GM21717 (cell line): ENCODE data around the gene MUC7.
"Not testable (repeated sequence)": the region's sequence is repeated elsewhere in the genome, so short reads cannot be mapped to it uniquely, and the experiment has no call there.

Experiments
- ATAC-seq: cut with Tn5 transposase; IDR thresholded peaks from one replicate; pipeline ENCODE4 v1.9.1; 2021; ENCODE audit warnings: mild to moderate bottlenecking, moderate library complexity; ENCODE audit not compliant: unreplicated experiment

The MUC7 gene

DNA sequence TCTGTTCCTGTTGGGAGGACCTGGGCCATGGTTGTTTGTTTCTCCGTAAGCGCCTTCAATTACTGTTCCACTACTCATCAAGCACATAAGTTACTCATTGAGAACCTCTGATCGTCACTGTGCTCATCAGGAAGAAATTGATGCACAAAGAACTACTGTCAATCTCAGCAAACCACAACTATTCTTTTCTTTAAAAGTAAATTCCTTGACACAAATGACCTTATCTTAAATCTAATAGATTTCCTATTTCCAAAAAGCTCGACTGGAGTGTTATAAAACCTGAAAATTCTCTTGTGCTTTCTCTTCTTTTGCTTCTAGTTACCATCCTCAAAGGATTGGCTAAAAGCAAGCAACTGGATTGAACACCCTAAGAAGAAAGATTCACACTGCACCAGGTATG is at the start of gene MUC7:
Gene MUC7 (plus strand): TSS at position 301 of the 400 bp plus-strand sequence. CDS start 1,825 bp downstream, outside the sequence.
- ATAC-seq = no peak

DNA sequence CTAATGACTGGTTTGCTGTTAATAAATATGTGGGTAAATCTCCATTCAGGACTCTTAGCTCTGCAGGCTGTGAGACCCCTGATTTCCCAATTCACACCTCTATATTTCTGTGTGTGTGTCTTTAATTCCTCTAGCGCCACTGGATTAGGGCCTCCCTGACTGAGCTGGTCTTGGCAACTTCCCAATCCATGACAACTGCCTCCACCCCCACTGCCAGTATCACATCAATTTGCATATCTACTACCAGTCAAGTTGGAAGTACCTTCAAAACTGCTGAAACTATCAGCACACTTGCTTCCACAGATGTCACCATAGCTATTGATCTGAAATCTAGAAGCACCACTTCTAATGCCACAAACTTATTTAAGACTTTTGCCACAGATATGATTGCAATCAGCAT is 46.7 kb upstream of the MUC7 start:
- ATAC-seq = no peak

DNA sequence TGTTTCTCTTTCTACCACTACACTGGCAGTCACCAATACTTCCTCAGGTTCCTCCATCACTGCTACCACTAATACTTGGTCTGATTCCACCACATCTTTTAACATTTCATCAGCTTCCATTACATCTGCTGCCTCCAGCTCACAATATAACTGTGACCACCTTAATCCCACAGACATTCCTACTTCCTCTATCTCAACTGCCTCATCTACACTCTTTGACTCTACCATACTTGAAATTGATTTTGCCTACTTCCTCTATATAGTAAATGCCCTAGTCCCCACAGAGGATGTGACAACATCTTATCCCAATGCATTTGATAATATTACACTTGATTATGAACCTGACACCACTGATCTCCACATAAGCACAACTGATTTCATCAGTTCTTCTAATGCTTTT is 45.2 kb upstream of the MUC7 start:
- ATAC-seq = no peak

DNA sequence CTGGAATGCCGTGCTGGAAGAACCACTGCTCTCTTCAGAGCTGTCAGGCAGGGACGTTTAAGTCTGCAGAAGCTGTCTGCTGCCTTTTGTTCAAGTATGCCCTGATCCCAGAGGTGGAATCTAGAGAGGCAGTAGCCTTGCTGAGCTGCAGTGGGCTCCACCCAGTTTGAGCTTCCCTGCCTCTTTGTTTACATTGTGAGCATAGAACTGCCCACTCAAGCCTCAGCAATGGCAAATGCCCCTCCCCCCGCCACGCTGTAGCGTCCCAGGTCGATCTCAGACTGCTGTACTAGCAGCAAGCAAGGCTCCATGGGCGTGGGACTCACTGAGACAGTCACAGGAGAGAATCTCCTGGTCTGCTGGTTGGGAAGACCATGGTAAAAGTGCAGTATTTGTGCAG is 34.8 kb upstream of the MUC7 start:
- ATAC-seq = no peak

DNA sequence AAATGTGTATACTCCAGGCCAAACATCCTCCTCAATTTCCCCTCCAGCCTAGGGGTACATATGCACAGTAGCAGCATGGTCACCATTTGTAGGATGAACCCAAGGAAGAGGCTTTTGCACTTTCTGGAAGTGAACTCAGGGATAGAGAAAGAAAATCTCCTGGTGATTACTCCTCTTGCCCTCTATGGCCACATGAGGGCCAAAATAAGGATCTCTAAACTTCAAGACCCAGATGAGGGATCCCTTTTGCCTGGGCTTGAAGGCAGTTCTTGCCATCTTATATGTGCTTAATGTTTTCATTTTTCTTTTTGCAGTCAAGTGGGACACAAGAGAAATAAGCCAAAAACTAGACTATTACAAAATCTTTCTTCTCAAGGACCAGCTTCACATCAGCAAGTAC is 29.5 kb upstream of the MUC7 start:
- ATAC-seq = no peak

DNA sequence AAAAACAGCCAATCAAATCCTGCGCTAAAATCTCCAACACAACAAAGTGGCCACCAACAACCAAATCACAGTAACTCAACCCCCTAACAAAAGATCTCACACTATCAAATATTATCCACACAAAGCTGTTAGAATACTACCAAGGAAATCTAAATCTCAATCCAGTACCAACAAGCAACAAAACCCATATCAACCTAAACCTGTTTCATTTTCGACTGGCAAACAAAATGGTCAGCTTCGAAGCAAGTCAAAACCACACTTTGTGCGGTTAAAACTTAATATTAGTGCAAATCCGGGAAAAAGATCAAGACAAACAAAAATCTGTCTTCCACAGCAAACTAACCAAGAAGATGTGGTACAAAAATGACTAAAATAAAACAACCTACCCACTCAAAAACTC is 28.7 kb upstream of the MUC7 start:
- no peak for ATAC-seq

DNA sequence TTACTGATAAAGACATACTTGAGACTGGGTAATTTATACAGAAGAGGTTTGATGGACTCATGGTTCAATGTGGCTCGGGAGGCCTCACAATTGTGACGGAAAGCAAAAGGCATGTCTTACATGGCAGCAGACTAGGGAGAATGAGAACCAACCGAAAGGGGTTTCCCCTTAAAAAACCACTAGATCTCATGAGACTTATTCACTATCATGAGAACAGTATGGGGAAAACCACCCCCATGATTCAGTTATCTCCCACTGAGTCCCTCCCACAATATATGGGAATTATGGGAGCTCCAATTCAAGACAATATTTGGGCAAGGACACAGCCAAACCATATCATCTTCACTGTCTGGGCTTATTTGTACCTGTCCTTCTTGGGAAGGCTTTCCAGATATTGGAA is 22.8 kb upstream of the MUC7 start:
- peak; percentile 65 for ATAC-seq

DNA sequence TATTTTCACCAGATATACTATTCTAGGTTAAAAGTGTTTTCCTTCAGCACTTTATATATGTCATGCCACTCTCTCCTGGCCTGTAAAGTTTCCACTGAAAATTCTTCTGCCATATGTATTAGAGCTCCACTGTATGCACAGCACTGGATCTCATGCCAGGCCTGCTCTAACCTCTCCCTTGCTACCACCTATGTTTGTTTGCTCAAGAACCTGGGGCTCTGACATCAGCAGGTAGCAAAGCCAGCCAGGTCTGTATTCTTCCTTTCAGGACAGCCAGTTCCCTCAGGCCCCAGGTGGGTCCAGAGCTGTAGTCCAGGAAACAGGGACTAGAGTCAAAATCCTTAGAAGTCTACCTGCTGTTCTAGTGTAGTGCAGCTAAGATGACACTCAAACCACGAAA is 19.1 kb upstream of the MUC7 start:
- ATAC-seq = no peak

DNA sequence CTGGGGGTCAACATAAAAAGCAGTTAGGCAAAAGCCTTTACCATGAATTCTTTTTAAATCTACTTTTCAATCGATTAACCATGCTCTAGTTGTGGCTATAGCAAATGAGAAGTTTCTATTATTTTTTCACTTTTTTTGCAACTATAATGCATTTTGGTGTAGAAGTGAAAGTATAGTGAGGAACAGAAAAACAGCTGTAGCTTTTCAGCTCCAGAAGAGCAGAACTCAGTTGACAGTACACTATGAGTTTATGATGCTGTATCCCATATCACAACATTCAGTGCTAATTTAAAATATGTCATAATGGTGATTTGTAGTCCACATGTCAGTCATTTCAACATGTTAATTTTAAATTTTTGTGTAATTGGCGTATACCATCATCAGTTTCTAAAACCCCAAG is 8.7 kb upstream of the MUC7 start:
- no peak for ATAC-seq

DNA sequence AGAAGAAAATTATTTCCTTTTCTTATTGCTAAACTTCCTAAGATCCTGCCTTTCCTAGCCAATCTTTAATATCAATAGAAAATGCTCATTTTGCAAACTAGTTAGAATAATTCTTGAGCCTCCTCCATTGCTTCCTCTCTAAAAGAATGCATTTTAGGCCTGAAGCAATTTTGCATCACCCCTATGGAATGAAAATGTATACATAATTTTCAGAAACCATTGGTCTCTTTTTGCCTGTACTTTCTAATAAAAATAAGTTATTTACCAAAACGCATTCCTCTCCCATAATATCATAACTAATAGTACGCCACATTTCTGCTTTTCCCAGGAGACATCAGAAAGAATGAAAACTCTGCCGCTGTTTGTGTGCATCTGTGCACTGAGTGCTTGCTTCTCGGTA is 1.7 kb downstream of the MUC7 start:
- no peak for ATAC-seq

DNA sequence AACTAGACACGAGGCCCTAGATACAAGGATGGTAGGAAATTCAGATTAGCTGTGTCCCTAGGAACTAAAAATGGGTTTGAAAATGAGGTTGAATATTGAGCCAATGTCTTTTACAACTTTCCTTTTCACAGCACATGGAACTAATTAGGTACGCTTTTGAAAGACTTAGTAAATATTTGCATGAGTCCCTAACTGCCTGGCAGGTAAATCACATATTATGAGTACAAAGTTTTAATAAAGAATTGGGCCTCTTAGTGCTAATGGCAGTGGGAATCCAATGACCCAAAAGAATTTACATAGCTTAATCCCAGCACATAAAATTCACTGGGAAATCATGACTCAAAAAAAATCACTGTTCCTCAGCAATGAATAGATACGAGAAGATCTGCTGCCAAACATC is 16.8 kb downstream of the MUC7 start:
- ATAC-seq = no peak

DNA sequence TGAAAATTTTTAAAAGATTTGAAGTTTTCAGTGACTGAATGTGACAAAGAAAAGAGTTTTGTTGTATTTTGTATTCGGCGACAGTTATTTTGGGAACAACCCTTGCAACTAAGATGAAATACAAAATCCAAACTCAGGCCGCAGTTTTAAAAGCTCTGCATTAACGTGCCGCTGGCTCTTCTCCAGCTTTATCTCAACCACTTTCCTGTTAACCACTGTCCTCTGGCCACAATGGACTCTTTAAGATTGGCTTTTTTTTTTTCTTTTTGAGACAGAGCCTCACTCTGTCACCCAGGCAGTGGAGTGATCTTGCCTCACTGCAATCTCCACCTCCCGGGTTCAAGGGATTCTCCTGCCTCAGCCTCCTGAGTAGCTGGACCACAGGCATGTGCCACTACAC is 24.2 kb downstream of the MUC7 start:
- ATAC-seq = no peak

DNA sequence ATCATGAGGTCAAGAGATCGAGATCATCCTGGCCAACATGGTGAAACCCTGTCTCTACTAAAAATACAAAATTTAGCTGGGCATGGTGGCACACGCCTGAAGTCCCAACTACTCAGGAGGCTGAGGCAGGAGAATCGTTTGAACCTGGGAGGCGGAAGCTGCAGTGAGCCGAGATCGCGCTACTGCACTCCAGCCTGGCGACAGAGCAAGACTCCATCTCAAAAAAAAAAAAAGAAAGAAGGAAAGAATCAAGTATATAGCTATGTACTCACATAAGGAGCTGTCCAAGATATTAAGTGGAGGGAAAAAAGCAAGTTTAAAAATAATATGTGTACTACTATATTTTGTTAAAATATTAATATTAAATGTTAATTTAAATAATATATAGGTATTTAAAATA is 29.8 kb downstream of the MUC7 start:
- ATAC-seq = not testable (repeated sequence)

DNA sequence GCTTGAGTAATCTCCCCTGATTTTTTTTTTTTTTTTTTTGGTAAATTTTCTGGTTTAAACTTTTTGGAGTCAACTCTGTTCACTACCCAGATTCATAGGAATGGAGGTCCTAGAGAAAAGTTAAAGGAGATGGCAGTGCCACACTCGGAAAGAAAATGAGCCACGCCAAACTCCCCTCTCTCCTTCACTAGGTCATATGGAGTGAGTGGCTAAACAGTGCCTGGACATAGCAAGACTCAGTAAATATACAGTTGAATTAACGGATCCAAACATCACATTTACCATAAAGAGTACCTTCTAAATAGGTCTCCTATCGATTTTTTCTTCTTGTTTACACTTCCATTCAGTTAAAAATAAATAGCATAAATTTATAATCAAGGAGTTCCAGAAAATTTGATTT is 32.7 kb downstream of the MUC7 start:
- ATAC-seq = no peak

DNA sequence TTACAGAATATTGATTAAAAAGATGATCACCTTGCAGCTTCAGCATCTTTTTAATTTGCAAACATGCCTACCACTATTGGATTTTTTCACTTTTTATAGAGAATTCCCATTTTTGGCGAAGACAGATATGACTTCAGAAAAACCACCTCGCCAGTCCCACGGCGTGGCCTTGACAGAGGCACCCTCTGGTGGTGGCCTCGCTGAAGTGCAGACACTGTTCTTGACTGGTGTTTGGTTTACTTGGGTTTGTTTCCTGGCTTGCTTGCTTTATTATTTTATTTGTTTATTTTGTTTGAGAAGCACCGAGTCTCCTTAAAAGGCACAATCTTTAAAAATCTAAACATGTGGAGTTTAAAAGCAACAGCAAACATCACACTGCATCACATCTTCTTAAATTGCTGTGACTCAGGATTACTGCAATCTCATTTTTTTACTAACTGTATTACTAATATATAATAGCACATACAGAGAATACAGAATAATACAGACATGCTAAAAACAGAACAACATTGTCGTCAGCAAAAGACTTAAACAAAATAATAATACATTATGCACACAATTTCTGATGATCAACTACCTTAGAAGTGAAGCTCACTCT is 33.3 kb downstream of the MUC7 start:
- ATAC-seq = peak; percentile 95

DNA sequence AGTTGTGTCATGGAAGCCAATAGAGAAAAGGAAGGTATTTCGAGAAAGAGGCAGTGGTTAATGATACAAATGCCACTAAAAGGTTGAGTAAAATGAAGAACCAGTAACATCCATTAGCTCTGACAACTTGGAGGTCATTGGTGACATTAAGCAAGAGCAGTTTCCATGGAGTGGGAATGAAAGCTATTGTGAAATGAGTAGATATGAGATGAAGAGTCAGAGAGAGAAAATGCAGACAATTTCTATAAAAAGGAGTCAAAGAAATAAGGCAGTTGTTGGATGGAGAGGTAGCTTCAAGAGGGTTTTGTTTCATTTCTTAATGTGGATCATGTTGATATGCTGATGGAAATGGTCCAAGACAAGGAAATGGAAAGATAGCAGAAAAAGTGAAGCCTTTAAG is 36.8 kb downstream of the MUC7 start:
- no peak for ATAC-seq

DNA sequence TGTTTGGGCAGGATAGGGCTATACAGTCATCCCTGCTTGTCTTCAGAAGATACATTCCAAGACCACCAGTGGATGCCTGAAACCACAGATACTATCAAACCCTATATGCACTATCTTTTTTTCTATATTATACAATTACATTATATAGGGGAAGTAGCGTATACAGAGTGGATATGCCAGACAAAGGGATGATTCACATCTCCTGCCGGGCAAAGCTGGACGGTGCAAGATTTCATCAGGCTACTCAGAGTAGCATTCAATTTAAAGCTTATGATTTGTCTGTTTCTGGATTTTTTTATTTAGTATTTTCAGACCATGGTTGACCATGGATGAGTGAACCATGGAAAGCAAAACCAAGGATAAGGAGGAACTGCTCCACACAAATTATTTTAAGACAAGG is 39.4 kb downstream of the MUC7 start:
- ATAC-seq = no peak

DNA sequence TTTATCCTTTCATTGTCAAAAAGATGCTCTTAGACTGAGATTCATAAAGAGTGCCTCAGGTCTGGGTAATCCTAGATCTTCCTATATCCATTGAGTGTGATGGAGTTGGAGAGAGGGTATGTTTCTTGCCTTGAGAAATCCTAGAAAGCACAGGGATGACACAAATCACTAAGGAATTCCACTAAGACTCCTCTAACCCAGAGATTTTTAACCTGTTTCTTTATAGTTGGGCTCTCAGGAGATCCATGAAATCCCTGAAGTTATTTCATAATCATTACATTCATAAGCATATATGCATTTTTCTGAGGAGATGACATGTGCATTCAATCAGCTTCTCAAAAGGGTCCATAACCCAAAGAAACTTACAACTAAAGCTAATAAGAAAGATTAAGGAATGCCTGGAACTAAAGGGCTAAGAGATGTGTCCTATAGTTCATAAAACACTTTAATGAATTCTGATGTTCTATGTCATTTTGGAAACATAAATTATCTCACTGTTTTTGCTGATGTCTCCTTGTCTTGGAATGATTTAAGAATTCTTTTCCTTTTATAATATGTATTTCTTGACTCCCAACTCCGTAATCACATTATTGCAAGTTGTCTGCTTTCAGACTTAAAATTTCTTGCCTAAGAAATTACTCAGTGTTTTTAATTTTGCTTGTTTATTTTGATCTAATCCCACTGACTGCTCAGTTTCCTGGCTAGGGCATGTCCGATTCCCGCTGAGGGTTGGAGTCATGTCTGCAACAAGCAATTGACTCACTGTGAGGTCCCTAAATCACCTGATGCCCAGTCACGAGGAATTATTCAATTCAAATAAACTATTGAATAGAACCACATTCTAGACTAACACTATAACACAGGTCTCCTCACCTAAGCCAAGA is 43.6 kb downstream of the MUC7 start:
- ATAC-seq = no peak

DNA sequence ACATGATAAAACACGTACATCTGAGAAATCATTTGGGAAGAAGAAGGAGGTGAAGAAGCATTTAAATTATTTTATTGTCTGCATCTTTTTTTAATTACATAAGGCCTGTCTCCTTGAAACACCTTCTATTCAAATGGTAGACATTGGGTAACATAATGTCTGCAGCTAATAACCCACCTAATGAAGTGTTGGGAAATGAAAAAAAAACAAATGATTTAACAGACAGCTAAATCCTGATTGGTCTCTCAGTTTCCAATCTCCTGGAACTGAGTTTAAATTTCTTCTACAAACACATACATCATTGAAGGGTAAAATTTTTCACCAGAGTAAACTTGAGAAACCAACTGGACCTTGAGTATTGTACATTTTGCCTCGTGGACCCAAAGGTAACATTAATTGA is 46.3 kb downstream of the MUC7 start, which contains the start of gene AMTN:
Gene AMTN (plus strand): TSS at position 301 of the 400 bp plus-strand sequence. CDS start 209 bp downstream, outside the sequence.
- no peak for ATAC-seq

DNA sequence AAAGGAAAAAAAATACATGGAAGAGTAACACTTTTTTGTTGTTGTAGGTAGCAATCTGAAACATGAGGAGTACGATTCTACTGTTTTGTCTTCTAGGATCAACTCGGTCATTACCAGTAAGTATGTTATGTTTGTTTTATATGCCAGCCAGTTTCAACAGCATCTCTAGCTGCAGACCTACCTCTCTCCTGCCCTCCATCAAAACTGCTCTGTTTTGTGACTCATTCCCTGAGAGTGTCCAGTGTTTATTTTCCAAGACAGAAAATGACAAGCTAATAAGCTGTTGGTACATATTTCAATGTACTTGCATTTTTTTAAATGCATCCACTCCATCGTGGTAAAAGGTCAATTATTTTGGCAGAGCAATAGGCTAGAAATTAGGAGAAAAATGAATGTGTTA is 46.7 kb downstream of the MUC7 start:
- ATAC-seq = no peak

DNA sequence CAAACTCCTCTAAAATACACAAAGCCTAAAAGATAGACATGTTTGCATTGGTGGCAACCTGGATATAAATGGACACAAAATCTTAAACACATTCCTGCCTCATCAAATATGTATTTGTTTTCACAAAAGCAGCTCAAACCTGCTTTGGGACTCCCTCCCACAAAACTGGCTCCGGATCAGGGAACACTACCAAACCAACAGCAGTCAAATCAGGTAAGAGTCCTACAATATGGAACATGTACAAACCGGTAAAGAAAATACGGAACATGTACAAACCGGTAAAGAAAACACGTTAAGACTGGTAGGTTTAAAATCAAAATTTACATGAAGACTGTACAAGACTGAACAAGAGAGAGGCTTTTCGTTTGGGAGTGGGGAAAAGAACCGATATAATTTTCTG is 50.6 kb downstream of the MUC7 start:
- ATAC-seq = no peak

DNA sequence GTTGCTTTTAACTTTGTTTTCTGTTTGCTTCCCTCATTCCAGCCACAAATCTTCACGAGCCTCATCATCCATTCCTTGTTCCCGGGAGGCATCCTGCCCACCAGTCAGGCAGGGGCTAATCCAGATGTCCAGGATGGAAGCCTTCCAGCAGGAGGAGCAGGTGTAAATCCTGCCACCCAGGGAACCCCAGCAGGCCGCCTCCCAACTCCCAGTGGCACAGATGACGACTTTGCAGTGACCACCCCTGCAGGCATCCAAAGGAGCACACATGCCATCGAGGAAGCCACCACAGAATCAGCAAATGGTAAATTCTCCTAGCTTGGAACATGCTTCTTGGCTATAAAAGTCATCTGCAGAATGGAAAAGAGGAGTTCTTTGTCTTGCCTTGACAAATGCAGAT is 59.0 kb downstream of the MUC7 start:
- ATAC-seq = no peak
